Hematopoietic multipotent progenitor cell treated with erythropoietin and hydrocortisone succinate and interleukin-3 and kit ligand, for 8 days (in vitro differentiated cells): Measurements from ENCODE around the gene GPBP1.
A peak's percentile ranks its signal among the peaks of the same experiment; 100 is the strongest.
"Not testable (repeated sequence)": the region's sequence is repeated elsewhere in the genome, so short reads cannot be mapped to it uniquely, and the experiment has no call there.

Experiments used
- DNase-seq: peaks from one replicate; pipeline ENCODE4 v3.0.0-alpha.2; 2015

Gene GPBP1, protein sequence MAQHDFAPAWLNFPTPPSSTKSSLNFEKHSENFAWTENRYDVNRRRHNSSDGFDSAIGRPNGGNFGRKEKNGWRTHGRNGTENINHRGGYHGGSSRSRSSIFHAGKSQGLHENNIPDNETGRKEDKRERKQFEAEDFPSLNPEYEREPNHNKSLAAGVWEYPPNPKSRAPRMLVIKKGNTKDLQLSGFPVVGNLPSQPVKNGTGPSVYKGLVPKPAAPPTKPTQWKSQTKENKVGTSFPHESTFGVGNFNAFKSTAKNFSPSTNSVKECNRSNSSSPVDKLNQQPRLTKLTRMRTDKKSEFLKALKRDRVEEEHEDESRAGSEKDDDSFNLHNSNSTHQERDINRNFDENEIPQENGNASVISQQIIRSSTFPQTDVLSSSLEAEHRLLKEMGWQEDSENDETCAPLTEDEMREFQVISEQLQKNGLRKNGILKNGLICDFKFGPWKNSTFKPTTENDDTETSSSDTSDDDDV

DNA sequence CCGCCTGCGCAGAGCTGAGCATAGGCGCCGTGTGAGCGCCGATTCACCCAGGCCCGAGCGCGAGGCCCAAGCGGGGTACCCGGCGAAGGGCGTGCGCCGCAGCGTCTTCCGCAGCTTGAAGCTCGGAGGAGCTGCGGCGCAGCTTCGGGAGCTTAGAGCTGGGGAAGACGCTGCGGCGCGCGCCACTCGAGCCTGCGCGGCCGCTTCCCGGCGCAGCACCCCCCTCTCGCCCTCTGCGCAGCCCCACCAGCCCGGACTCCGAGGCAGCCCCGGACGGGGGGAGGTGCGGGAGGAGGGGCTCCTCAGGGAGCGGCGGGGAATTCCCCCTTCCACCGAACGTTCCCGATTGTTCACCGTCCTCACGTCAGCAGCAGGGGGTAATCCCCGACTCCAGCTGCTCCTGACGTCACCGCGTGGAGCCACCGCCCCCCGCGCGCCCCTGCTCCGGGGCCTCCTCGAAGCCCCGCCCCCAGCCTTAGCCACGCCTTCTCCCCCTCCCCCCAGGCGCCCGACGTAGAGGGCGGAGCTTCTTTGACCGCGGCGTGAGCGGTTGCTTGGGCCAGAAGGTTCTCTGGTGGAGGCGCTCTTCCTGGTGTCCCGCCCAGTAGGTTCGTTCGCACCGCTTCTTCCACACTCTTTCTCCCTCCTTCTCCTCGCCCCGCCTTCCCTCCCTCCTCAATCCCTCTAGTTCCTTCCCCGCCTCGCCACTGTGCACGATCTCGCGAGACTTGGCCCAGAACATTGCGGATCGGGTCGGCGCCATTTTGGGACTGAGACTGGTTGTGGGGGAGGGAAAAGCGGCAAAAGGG lies at the start of gene GPBP1:
Gene GPBP1 (plus strand): TSS at position 741 of the 809 bp plus-strand sequence. CDS start 40,072 bp downstream, outside the sequence.
- peak; percentile 99 for DNase-seq

DNA sequence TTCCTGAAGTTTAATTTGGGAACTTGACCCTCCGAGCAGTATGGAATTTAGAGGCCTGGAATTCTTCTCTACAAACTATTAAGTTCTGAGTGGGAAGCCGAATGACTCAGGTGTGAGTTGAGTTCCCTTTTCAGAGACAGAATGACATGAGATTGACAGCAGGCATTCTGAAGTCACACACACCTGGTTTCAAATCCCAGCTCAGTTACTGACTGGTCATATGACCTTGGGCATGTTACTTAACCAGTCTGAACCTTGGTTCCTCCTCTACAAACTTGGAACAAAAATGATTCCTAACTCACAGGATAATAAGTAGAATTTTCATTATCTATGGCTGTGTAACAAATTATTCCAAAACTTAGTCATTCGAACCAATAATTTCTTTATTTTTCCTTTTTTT lies 45.5 kb upstream of the GPBP1 start:
- DNase-seq = no peak

DNA sequence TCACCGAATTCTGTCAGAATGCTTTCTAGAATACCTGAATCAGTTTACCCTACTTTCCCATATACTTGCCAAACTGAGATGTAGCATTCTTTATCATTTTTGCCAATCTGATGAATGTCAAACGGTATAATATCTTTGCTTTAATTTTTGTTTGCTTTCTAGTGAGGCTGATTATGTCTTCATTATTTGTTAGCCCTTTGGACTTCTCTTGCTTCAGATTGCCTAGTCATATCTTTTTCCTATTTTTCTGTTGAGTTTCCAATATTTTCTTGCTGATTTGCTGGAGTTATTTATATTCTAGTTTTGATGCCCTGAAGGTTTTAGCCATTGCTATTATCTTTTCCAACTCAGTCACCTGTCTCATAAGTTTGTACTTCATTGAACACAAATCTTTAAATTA lies 40.3 kb upstream of the GPBP1 start:
- no peak for DNase-seq

DNA sequence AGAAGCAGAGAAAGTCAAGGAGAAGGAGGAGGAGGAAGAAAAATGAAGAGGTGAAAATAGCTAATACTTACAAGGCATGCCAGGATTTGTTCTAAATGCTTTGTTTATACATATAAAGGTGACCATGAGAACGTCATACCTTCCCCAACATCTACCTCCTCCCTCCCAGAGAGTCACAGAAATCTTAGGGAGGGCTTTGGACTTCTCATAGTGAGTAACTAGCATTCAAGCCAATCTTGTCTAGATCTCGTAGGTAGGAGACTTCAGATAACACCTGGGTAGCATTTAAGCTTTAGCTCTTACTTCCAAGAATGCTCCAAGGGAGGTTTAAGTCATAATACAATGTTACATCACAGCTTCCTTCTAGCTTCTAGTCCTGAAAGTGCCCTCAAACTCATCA lies 36.5 kb upstream of the GPBP1 start:
- DNase-seq = no peak

DNA sequence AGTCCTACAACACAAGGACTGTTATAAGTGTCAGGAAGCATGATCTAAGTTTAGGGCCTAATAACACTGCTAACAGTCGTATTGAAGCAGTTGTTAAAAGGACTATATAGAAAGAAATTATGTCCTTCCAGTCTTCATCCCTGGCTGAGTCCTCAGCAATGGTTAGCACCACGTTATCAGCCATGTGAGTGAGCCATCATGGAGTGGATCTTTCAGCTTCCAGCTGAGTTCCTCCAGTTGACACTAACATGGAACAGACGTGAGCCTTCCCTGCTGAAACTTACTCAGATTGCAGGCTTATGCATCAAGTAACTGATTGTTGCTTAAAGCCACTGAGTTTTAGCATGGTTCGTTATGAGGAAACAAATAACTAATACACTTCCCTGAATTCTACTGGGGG lies 21.5 kb upstream of the GPBP1 start:
- DNase-seq = no peak

DNA sequence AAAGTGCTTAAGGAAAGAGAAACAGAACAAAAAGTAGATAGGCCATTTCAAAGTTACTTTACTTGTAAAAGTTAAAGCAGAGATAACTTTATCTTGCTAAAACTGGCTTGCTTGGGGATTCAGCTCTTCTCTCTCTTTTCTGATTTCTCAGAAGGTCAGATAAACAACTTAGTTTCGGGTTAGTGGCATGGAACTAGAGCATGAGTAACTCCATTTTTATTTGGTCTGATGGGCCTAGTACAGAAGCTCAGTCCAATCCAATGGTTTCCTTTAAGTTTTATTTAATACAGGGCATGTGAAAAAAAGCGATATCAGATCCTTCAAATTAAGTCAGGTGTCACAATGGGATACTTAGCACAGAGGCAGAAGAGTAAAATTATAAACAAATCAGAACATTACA lies 18.8 kb upstream of the GPBP1 start:
- DNase-seq = no peak

DNA sequence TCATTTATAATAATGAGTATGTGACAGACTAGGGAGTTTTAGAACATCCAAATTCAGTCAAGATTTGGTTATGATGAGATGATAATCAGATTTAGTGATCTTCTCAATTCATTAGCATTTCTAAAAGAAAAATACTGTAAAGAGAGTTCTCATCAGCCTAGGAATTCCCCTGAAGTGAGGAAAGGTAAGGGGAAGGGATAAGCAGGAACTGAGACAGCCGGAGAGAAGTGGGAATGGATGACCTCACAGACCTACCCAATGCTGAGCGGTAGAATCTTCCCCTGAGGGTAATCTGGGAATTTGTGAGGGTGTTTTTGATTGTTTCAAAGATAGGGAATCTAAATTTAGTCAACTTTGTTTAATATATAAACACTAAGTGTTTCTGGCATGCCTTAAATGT lies 16.7 kb upstream of the GPBP1 start:
- no peak for DNase-seq

DNA sequence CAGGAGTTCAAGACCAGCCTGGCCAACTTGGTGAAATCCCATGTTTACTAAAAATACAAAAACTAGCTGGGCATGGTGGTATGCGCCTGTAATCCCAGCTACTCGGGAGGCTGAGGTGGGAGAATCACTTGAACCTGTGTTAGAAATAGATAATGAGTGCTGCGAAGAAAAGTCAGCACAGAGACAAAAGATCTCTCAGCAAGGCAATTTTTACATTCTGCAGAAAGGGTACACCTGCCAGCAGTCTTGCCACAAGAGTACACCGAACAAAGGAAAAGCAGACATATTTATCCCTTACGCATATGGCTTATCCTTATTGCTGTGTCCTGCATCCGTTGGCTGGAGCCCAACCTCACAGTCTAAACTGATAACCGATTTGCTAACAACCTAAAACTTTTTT lies 16.2 kb upstream of the GPBP1 start:
- no peak for DNase-seq

DNA sequence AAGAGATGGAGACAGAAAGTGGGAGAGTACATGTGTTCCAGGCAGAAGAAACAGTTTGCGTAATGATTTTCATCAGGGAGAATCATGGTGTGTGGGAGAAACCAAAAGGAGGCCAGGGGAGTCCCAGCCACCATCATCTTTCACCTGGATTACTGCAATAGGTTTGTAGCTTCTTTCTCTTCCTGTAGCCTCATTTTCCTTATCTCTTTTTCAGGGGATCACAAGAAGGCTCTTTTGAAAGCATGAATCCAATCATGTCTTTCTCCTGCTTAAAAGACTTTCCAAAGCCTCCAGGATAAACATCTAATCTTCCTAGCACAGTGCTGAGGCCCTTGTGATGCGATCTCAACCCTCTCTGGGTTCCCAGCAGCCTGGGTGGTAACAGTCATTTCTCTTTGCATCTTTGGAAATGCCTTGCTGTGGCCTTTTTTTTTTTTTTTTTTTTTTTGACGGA lies 10.3 kb upstream of the GPBP1 start:
- peak; percentile 48 for DNase-seq

DNA sequence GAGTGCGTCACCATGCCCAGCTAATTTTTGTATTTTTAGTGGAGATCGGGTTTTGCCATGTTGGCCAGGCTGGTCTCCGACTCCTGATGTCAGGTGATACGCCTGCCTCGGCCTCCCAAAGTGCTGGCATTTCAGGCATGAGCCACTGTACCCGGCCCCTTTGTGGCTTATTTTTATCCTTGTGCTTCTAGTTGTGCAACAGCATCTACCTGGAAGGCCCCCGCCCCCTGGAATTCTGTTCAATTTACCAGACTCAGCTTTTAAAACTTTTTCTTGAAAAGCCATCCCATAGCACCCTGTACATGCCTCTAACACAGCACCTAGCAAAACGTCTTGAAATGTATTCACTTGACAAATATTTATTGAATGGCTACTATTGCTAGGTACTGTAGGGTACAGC lies 9.7 kb upstream of the GPBP1 start:
- DNase-seq = no peak

DNA sequence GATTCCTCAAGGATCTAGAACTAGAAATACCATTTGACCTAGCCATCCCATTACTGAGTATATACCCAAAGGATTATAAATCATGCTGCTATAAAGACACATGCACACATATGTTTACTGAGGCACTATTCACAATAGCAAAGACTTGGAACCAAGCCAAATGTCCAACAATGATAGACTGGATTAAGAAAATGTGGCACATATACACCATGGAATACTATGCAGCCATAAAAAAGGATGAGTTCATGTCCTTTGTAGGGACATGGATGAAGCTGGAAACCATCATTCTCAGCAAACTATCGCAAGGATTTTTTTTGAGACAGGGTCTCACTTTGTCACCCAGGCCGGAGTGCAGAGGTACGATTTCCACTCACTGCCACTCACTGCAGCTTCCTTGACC lies 8.7 kb upstream of the GPBP1 start:
- DNase-seq = not testable (repeated sequence)

DNA sequence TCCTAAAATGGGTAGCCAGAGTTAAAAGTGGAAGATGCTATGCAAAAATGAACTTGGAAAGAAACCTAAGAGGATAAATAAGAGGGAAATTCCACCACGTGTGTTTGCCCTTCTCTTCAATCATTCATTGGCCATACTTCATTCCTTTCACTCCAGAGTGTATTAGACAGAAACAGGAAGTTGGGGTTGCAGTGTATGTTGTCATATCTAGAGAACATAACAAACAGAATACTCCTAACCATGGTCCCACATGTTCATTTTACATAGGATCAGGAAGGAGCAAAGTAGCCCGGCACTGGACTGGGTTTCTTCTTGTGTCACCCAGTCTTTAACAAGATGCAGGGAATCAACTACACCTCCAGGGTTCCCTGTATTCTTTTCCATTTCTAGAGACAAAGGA lies 7.6 kb upstream of the GPBP1 start:
- DNase-seq = peak; percentile 24

DNA sequence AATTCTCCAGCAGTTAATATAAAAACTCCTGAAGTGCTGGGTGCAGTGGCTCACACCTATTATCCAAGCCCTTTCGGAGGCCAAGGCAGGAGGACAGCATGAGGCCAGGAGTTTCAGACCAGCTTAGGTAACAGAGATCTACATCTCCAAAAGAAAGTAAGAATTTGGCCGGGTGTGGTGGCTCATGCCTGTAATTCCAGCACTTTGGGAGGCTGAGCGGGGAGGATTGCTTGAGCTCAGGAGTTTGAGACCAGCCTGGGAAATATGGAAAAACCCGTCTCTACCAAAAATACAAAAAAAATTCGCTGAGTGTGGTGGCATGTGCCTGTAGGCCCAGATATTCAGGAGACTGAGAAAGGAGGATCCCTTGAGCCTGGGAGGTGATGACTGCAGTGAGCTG lies 6.7 kb upstream of the GPBP1 start:
- DNase-seq = no peak

DNA sequence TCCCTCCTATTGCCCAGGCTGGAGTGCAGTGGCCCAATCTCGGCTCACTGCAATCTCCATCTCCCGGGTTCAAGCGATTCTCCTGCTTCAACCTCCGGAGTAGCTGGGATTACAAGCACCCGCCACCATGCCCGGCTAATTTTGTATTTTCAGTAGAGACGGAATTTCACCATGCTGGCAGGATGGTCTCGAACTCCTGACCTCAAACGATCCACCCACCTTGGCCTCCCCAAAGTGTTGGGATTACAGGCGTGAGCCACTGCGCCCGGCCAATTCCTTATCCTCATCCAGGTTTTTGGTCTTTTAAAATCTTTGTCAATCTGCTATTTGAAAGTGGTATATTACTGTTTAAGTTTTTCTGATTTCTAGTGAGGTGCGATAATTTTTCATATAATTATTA lies 3.7 kb upstream of the GPBP1 start:
- DNase-seq = not testable (repeated sequence)

DNA sequence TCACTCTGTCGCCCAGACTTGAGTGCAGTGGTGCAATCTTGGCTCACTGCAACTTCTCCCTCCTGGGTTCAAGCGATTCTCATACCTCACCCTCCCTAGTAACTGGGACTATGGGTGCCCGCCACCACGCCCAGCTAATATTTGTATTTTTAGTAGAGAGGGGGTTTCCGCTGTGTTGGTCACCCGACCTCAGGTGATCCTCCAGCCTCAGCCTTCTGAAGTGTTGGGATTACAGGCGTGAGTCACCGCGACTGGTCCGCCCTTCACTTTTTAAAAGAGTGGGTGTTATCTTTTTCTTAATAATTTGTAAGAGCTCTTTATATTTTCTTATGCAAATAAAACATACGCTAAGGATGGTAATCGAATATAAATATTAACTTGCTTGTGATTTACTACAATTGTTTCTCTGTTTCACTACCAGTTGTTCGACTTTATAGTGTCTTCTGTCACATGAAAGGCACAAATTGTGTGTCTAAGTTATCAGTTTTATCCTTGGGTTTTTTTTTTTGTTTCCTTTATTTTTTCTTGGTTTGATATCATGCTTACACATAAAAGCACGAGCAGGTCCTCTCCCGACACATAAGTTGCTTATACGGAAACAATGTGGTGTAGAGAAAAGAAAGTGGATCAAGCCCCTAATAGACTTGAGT lies 1.9 kb upstream of the GPBP1 start:
- no peak for DNase-seq

DNA sequence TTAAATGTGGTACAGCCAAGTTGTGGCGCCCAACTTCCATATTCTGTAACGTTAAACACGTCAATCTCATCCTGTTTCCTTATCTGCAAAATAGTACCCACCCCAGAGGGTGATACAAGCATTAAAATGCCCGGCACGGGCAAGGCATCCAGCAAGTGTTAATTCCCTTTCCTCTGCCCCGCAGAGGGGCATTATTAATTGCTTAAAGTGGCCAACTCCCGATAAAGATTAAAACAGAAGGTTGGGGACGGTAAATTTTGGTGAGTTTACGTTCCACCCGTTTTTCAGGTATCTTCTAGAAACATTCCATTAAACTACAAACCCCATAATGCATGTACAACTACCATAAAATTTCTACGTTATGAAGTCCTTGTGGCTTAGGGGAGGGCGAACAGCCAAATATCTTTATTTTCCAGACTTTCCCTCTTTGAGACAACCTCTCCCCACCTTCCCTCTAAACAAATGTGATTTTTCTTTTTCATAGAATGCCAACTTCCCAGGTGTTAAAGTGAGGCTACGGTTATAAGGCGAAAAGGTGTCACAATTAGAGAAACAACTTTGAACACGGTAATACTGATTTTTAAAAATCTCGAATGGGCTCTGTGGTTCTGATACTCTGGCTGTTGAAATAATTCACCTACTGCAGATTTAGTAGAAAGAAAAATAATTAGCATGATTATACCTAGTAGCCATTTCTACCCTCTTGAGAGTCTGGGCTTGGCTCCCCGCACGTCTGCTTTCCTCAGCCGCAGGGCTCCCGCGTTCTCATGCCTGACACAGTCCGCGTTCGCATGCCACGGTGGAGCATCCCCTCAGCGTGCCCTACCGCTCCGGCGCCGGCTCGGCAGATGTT lies 1.2 kb upstream of the GPBP1 start:
- DNase-seq = peak; percentile 65

DNA sequence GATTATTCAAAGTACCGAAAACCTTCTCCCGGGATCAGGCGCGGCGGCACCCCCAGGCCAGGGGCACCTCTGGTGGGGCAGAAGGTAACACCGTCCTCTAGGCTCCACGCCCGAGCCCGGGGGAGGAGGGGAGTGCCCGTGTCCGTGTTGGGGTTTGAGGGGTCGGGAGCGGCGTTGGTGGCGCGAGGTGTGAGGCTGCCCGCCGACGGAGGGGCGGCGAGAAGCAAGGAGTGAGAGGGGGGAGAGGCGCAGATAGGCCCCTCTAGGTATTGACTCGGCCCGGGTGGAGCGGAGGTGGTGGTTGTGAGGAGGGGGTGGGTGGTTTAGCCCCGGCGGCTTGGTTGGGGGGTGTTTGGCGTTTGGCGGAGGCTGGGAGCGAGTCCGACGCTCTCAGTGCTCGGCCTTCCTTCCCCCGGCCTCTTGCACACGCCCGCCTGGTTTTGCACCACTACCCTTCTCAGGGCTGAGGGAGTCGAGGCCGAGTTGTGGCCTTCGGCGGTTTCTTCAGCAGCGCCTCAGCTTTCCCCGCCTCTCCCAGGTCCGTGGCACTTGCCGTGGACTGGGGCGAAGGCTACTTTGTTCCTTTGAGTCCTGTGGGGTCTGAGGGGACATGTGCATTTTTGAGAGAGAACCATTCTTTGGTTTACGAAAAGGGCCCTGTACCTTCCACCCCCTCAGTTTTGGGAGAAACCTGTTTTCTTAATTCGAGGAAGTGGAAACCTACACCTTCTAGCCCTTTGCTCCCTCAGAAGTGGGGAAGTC lies 450 bp downstream of the GPBP1 start:
- DNase-seq = peak; percentile 36

DNA sequence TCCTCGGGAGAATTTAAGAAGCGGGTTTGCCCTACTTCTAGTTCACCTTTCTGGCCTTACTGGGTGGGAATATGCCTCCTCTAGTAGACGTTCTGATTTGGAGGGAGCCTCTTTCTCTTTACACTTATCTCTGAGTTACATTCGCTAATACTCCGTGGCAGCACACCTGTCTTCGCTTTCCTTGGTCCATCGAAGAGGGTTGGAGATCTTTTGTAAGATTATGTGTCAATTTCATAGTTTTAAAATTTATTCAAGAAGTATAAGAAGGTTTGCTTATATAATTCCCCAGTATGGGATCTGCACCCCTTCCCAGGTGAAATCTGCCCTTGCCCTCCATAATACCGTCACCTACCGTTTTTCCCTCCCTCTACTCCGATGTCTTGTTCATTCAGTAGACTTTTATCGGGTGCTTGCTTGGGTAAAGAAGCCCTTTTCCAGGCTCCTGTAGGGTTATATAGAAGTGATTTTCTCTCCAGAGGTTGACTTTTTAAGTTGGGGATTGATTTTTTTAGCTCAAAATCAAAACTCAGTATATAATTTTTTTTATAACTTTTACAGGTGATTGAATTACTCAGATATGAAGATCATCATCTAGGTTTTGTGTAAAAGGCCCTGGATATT lies 1.1 kb downstream of the GPBP1 start:
- DNase-seq = peak; percentile 16

DNA sequence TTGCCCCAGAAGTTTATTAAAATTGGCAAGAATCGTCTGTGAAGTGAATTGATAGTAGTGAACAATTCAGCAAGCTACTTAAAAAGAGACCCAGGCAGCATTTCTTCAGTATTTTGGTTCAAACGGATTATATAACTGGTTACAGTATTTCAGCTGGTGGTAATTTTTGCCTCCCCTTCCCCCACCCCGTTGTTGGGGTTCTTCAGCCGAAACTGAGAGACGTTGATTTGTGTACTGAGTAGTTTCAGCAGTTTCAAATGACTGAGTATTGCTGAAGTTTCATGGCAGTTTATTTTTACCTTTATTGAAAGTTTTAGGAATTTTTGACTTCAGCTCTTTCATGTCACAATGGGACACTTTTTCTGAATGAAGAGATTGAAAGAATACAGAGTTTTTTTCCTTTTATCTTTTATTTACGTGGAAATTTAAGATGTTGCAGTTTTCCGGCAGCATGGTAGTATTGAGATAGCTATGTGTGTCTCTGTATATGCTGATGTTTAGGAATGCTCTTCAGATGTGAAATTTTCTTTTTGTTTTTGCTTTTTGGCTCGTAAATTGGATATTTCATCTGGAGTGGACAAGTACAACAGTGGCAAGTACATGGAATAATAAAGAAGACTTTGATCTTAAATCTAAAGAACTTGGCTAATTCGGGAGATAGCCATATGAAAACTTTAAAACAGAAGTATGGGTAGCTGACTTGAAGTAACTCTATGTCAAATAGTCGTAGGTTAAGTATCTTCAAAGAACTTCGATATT lies 1.9 kb downstream of the GPBP1 start:
- DNase-seq = peak; percentile 20

DNA sequence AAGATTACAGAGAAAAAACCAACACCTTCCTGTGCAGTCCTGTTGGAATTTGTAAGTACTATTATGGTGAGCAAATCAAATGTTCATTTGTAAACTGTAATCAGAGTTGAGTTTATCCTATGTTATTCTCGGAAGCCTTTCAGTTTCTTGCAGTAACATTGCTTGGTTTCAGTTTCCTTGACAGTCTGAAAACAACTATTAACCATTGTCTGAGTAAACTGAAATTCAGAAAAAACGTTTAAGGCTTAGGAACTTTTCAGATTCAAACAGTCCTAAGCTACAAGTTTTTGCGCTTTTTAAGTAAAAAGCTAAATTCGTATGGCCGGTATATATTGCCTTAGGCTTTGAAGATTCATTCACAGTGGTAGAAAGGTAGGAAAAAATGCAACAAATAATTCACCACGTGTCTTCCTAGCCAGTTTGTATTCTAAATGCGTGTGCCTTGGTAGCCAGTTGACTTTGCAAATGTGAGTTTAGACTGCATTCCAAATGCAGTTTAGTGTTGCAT lies 2.5 kb downstream of the GPBP1 start:
- peak; percentile 20 for DNase-seq
